Measurements from ENCODE around the gene GIPC2. TPM values are rescaled to one million over a fixed set of nuclear protein-coding genes. Genes with fewer than 3 reads are reported as not detected.
"Not testable (repeated sequence)": the region's sequence is repeated elsewhere in the genome, so short reads cannot be mapped to it uniquely, and the experiment has no call there.

GIPC2 gene
- total and polyA plus RNA-seq, 9 of the 15 experiments (the other 6 are each of a cell fraction or from before 2014, with no cell fraction given): 0.01 to 0.05 (median 0.04) TPM; not detected in 3

DNA sequence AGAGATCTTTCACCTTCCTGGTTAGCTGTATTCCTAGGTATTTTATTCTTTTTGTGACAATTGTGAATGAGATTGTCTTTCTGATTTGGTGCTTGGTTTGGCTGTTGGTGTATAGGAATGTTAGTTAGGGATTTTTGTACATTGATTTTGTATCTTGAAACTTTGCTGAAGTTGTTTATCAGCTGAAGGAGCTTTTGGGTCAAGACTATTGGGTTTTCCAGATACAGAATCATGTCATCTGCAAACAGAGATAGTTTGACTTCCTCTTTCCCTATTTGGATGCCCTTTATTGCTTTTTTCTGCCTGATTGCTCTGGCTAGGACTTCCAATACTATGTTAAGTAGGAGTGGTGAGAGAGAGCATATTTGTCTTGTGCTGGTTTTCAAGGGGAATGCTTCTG is 38.9 kb downstream of the GIPC2 start:
- H3K9me3 ChIP-seq (replicated peaks; ENCODE audit: control insufficient read depth, insufficient read depth, low read depth, low read length); intact Hi-C loops (cut with micrococcal nuclease); H3K36me3 ChIP-seq (ENCODE audit: control insufficient read depth, insufficient read depth, low read length); H4K20me1 ChIP-seq (replicated peaks; ENCODE audit: control insufficient read depth, insufficient read depth, low read length); in situ Hi-C loops (cut with MboI); BruUV-seq (replicated peaks); ATAC-seq; CTCF ChIA-PET (ENCODE audit: low intra/inter-chr PET ratio); H3K4me3 ChIP-seq; FAIRE-seq; H3K27ac ChIP-seq (ENCODE audit: extremely low read depth, low read depth, low read length); DNase-seq (ENCODE audit: extremely low read depth in 1 of 4, low spot score in 3 of 4); H3K79me2 ChIP-seq (ENCODE audit: control insufficient read depth, insufficient read depth, low read length); H3K4me1 ChIP-seq (replicated peaks in 1 of 2; ENCODE audit: control insufficient read depth in 2 of 2, insufficient read depth in 2 of 2, low read length in 2 of 2); H3K27me3 ChIP-seq (ENCODE audit: control insufficient read depth in 2 of 2, insufficient read depth in 2 of 2, low read length in 2 of 2); H3K9me1 ChIP-seq (ENCODE audit: control insufficient read depth, insufficient read depth, low read length); H3K9ac ChIP-seq (ENCODE audit: insufficient read depth in 1 of 2, low read depth in 2 of 2, low read length in 2 of 2); H2AFZ ChIP-seq (ENCODE audit: low read depth, low read length); H3K4me2 ChIP-seq (ENCODE audit: insufficient read depth, low read length); TF ChIP-seq TEAD4 (CRISPR knock-in tag; IDR thresholded peaks at IDR 0.05; ENCODE audit: borderline replicate concordance): not testable (repeated sequence)
- POLR2A ChIA-PET: interaction anchor here (0.5 to 1.2 kb wide), 3 partner anchors 25 to 576 kb away, joined by 4 to 5 read pairs (median 5); partner anchors contain the start of gene DNAJB4
- peak; percentile 54; the same call in 1 of the 2 replicates for TF ChIP-seq ZNF134 (CRISPR knock-in tag; conservative IDR thresholded peaks at IDR 0.05)
- 0 out of 2 replicates have a peak, but pooled peaks have one; percentile 15 for TF ChIP-seq SMAD3 (CRISPR knock-in tag; conservative IDR thresholded peaks at IDR 0.05)
- TF ChIP-seq CBFA2T3 (IDR thresholded peaks at IDR 0.05): peak; percentile 78
- 0 out of 4 replicates have a peak, but pooled peaks have one; percentile 22 to 29 for TF ChIP-seq TRIM24 (IDR thresholded peaks at IDR 0.05)
- TF ChIP-seq EP300 (IDR thresholded peaks at IDR 0.05; ENCODE audit: low read length): 0 out of 2 replicates have a peak, but pooled peaks have one; percentile 49
- peak; percentile 80; the same call in 1 of the 2 replicates for TF ChIP-seq SMARCE1 (IDR thresholded peaks at IDR 0.05)
- TF ChIP-seq CBFA2T2 (conservative IDR thresholded peaks at IDR 0.05): peak; percentile 53
- TF ChIP-seq ARID1B (IDR thresholded peaks at IDR 0.05): peak; percentile 86
- TF ChIP-seq, protein P1, sequence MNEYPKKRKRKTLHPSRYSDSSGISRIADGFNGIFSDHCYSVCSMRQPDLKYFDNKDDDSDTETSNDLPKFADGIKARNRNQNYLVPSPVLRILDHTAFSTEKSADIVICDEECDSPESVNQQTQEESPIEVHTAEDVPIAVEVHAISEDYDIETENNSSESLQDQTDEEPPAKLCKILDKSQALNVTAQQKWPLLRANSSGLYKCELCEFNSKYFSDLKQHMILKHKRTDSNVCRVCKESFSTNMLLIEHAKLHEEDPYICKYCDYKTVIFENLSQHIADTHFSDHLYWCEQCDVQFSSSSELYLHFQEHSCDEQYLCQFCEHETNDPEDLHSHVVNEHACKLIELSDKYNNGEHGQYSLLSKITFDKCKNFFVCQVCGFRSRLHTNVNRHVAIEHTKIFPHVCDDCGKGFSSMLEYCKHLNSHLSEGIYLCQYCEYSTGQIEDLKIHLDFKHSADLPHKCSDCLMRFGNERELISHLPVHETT (CRISPR knock-in tag; conservative IDR thresholded peaks at IDR 0.05 in 1 of 2, IDR thresholded peaks at IDR 0.05 in 1 of 2): 0 out of 4 replicates have a peak, but pooled peaks of 1 of the 2 experiments have one; percentile 39
- peak; percentile 79 for TF ChIP-seq TCF3 (CRISPR knock-in tag; IDR thresholded peaks at IDR 0.05)
- TF ChIP-seq HDAC1 (IDR thresholded peaks at IDR 0.05): peak in 1 of 2 experiments; percentile 50; a peak in 2 of 4 replicates
- peak; percentile 53 for TF ChIP-seq NCOR1 (IDR thresholded peaks at IDR 0.05)
- TF ChIP-seq SOX6 (IDR thresholded peaks at IDR 0.05): peak; percentile 49; the same call in 1 of the 2 replicates
- 0 out of 2 replicates have a peak, but pooled peaks have one; percentile 18 for TF ChIP-seq GATA2 (CRISPR knock-in tag; IDR thresholded peaks at IDR 0.05)
- TF ChIP-seq FOXA3 (CRISPR knock-in tag; conservative IDR thresholded peaks at IDR 0.05 in 1 of 2, IDR thresholded peaks at IDR 0.05 in 1 of 2): peak in 1 of 2 experiments; percentile 56; a peak in 1 of 4 replicates
- peak; percentile 68; the same call in 1 of the 2 replicates for TF ChIP-seq KLF16 (IDR thresholded peaks at IDR 0.05)
- TF ChIP-seq TEAD4 (IDR thresholded peaks at IDR 0.05; ENCODE audit: low read length): peak; percentile 67
- TF ChIP-seq CCNT2 (IDR thresholded peaks at IDR 0.05; ENCODE audit: borderline replicate concordance, extremely low read depth, insufficient read length, low read depth, low read length): peak; percentile 31
- TF ChIP-seq FOSL1 (tag; conservative IDR thresholded peaks at IDR 0.05): 0 out of 2 replicates have a peak, but pooled peaks have one; percentile 17
- TF ChIP-seq DPF2 (IDR thresholded peaks at IDR 0.05): peak; percentile 49; the same call in 1 of the 2 replicates
- TF ChIP-seq HDAC2 (IDR thresholded peaks at IDR 0.05): peak; percentile 75; the same call in 1 of the 2 replicates
- TF ChIP-seq MEF2D (tag; conservative IDR thresholded peaks at IDR 0.05; ENCODE audit: low read depth): peak; percentile 49; the same call in 1 of the 2 replicates
- TF ChIP-seq SPI1 (IDR thresholded peaks at IDR 0.05; ENCODE audit: borderline replicate concordance, low read depth, low read length): peak; percentile 80
- peak in 1 of 2 experiments; percentile 80; a peak in 2 of 4 replicates for TF ChIP-seq RCOR1 (IDR thresholded peaks at IDR 0.05; ENCODE audit: borderline replicate concordance in 1 of 2, low read depth in 2 of 2, low read length in 2 of 2)
- peak; percentile 71 to 77; a peak in 3 of 4 replicates for TF ChIP-seq KDM1A (IDR thresholded peaks at IDR 0.05)

Data from K562 (cell line).